ENCODE results near the gene CTSF.
"Not testable (repeated sequence)": the region's sequence is repeated elsewhere in the genome, so short reads cannot be mapped to it uniquely, and the experiment has no call there.

Gene CTSF

DNA sequence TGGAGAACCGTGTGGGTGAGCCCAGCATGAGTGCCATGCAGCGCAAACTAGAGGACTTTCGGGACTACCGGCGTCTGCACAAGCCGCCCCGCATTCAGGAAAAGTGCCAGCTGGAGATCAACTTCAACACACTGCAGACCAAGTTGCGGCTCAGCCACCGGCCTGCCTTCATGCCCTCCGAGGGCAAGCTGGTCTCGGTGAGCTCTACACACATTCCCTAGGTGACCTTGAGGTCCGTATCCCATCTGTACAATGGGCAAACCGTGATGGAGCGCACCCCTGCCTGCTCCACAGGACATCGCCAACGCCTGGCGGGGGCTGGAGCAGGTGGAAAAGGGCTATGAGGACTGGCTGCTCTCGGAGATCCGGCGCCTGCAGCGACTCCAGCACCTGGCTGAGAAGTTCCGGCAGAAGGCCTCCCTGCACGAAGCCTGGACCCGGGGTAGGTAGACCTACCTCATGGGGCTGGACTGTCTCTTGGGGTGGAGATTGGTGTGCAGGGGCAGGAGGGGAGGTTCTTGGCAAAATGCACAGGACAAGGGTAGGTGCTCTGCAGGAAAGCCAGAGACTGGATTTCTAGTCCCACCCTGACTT is 10.6 kb downstream of the CTSF start:
- H3K27me3 Mint-ChIP-seq = peaks cover 22% of the 10 kb centered on the region
- no peak overlapping the region for H3K4me3 Mint-ChIP-seq

DNA sequence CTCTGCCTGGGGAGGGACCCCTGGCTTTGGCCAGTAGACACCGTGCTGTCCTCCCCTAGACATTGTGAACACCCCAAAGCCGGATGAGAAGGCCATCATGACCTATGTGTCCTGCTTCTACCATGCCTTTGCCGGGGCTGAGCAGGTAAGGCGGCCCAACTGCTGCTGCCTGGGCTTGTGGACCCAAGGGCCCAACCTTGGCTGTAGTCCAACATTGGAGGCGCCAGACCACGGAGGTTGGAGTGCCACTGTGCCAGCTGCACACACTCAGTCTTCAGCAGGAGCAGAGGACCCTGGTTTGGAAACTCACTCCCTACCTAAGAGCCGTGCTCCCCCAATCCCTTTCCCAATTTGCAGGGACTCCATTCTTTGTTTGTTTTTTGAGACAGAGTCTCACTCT is 12.3 kb downstream of the CTSF start:
- ATAC-seq = no peak
- H3K4me1 Mint-ChIP-seq = peaks cover 6% of the 10 kb centered on the region

More for the DNA sequence above, 10.6 kb downstream of the CTSF start:
- no peak for DNase-seq
- peaks cover 6% of the 10 kb centered on the region for H3K4me1 Mint-ChIP-seq
- no peaks in the 10 kb centered on the region for H3K9me3 Mint-ChIP-seq
- H3K36me3 Mint-ChIP-seq (ENCODE audit: low read depth) = no peaks in the 10 kb centered on the region
- ATAC-seq = no peak
- H3K27ac Mint-ChIP-seq = no peak overlapping the region

DNA sequence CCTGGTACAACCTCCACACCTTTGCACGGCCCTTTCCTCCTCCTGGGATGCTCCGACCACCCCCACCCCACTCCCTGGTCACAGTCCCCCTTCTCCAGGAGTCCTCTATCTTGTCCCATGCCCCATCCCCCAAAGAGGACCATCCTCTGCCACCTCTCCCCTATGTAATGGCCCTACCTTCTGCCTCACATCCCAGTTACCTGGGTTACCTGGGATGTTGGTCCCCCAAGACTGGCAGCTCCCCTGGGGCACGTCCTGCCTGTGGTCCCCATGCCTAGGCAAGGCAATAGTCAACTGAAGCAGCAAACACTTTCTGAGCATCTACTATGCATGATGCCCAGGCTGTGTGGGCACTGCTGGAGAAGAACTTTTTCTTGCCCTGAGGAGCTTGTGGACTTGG is 13.0 kb downstream of the CTSF start:
- no peak for ATAC-seq
- H3K4me3 Mint-ChIP-seq = no peak overlapping the region
- no peaks in the 10 kb centered on the region for H3K36me3 Mint-ChIP-seq (ENCODE audit: low read depth)
- no peak for DNase-seq
- H3K27me3 Mint-ChIP-seq = peaks cover 20% of the 10 kb centered on the region
- H3K27ac Mint-ChIP-seq = no peak overlapping the region
- H3K4me1 Mint-ChIP-seq = peaks cover 6% of the 10 kb centered on the region
- H3K9me3 Mint-ChIP-seq = no peaks in the 10 kb centered on the region

More for the DNA sequence above, 12.3 kb downstream of the CTSF start:
- no peaks in the 10 kb centered on the region for H3K9me3 Mint-ChIP-seq
- no peak overlapping the region for H3K27ac Mint-ChIP-seq
- no peak overlapping the region for H3K4me3 Mint-ChIP-seq
- H3K36me3 Mint-ChIP-seq (ENCODE audit: low read depth) = no peaks in the 10 kb centered on the region
- peaks cover 22% of the 10 kb centered on the region for H3K27me3 Mint-ChIP-seq
- DNase-seq = no peak

DNA sequence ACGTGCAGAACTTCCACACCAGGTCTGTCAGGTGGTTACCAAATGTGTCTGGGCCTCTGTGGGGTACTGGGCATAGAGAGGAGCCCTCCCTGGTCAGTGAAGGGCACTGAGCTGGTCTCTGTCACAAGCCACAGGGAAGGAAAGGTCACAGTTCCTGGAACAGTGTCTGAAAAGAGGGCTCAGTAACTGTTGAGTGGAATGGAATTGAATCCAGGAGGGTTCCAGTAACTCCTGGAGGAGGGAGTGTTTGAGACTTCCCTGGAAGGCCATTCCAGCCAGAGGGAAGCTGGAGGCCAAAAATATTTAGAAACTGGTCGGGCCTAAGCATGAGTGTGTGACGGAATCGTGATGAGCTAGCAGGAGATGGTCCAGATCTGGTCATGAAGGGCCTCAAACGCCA is 13.8 kb downstream of the CTSF start:
- DNase-seq (no peak), ATAC-seq (no peak)
- H3K4me1 Mint-ChIP-seq = peaks cover 6% of the 10 kb centered on the region
- H3K4me3 Mint-ChIP-seq = no peak overlapping the region
- H3K27me3 Mint-ChIP-seq = peaks cover 20% of the 10 kb centered on the region
- no peaks in the 10 kb centered on the region for H3K36me3 Mint-ChIP-seq (ENCODE audit: low read depth)
- no peak overlapping the region for H3K27ac Mint-ChIP-seq
- H3K9me3 Mint-ChIP-seq = no peaks in the 10 kb centered on the region

DNA sequence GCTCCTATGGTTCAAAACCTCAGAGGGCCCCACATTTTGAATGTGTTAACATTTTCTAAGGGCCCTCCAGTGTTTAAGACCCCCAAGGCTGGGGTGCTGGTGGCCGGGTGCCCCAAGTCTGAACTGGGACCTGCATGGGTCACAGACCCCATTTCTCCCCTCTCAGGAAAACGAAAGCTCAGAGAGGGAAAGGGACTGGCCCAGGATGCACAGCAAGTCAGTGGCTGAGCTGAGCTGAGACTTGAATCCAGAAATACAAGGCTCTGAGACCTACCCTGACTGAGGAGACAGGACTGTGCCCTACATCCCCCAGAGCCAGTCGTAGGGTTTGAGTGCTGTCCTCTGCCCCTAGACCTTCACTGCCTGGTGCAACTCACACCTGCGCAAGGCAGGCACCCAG is 17.5 kb downstream of the CTSF start:
- DNase-seq (no peak), ATAC-seq (no peak)
- Mint-ChIP-seq H3K4me1 (peaks cover 2% of the 10 kb centered on the region), H3K36me3 (ENCODE audit: low read depth) (no peaks in the 10 kb centered on the region), H3K27me3 (no peaks in the 10 kb centered on the region), H3K9me3 (no peaks in the 10 kb centered on the region), H3K27ac (no peak overlapping the region), H3K4me3 (no peak overlapping the region)

DNA sequence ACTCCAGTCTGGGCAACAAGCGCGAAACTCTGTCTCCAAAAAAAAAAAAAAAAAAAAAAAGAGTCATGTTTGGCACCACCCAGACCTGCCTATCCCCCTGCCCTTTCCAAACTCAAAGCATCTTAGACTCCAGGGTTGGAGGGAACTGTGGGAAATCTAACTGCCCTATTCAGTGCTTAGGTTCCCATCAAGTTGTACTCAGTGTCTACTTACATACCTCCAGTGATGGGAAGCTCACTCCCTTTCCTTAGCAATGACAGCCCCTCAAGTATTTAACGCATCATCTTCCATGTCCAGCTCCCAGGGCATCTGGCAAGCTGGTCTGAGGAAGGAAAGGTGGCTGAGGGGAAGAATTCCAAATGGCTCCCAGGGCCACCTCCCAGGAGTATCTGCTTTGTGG is 18.7 kb downstream of the CTSF start:
- Mint-ChIP-seq H3K9me3 (no peaks in the 10 kb centered on the region), H3K27ac (no peak overlapping the region), H3K36me3 (ENCODE audit: low read depth) (no peaks in the 10 kb centered on the region), H3K27me3 (no peaks in the 10 kb centered on the region), H3K4me3 (no peak overlapping the region), H3K4me1 (peaks cover 6% of the 10 kb centered on the region)
- no peak for DNase-seq
- ATAC-seq = no peak

DNA sequence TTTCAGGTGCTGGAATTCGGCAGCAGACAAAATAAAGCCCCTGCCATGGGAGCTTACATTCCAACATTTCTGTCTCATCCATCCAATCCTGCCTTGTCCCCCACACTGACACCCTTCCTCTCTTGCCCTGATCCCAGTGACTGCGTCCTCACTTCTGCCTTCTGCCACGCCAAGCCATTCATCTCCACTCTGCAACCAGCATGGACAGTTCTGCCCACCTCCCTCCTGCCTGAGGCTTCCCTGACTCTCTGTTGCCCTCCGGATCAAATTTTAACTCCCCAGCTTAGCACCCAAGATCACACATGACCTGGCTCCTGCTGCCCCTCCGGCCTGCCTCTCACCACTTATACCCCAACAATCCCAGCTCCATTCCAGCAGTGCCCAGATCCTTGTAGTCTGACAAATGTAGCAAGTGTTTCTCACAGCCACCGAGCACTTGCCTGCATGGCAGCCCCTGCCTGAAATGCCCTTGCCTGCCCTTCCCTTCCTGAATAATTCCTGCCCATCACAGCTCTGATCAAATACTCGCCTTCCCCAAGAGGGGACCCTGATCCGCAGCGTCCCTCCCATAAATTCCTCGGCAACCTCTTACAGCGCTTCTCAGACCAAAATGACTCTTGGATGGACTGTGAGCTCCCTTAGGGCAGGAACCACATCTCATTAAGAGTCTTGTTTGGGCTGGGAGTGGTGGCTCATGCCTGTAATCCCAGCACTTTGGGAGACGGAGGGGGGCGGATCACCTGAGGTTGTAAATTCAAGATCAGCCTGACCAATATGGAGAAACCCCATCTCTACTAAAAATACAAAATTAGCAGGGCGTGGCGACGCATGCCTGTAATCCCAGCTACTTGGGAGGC is 19.4 kb downstream of the CTSF start:
- Mint-ChIP-seq H3K36me3 (ENCODE audit: low read depth) (no peaks in the 10 kb centered on the region), H3K27ac (no peak overlapping the region), H3K4me1 (peaks cover 11% of the 10 kb centered on the region), H3K4me3 (no peak overlapping the region), H3K27me3 (no peaks in the 10 kb centered on the region), H3K9me3 (no peaks in the 10 kb centered on the region)
- ATAC-seq = no peak
- no peak for DNase-seq

DNA sequence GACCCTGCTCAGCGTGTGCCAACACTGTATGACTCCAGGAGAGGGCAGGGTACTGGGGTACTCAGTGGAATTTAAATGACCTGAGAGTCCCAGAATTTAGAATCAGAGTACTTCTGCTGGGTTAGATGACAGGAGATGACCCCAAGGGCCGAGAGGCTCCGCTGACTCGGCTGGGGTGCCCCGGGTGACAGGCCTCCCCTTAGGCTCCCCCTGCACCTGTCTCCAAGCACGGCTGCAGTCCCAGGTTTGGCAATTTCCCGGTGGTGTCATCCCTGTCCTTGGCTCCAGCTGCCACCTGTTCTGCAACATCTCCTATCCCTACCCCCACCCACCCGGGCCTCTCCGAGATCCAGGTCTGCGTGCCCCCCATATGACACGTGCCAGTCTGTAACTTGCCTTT is 20.4 kb downstream of the CTSF start:
- no peak overlapping the region for H3K27ac Mint-ChIP-seq
- H3K36me3 Mint-ChIP-seq (ENCODE audit: low read depth) = no peaks in the 10 kb centered on the region
- H3K27me3 Mint-ChIP-seq = no peaks in the 10 kb centered on the region
- no peak for ATAC-seq
- DNase-seq = no peak
- no peaks in the 10 kb centered on the region for H3K9me3 Mint-ChIP-seq
- no peak overlapping the region for H3K4me3 Mint-ChIP-seq
- H3K4me1 Mint-ChIP-seq = peaks cover 19% of the 10 kb centered on the region

DNA sequence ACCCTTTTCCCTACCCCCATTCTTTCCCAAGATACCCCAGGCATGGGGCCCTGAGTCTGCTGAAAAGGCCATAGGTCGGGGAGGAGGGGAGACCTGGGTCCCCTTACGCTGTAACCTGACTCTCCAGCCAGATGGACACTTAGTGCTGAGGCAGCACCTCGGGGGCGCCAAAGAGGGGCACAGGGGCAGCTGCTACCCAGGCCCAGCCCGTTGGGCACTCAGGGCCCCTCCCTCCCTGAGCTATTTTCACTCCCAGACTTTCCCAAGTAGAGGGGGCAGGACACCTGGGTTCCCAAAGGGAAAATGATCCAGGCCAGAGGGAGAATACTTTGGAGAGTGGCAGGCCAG is 20.8 kb downstream of the CTSF start:
- peaks cover 20% of the 10 kb centered on the region for H3K4me1 Mint-ChIP-seq
- DNase-seq (no peak), ATAC-seq (no peak)
- no peaks in the 10 kb centered on the region for H3K36me3 Mint-ChIP-seq (ENCODE audit: low read depth)
- no peak overlapping the region for H3K27ac Mint-ChIP-seq
- no peaks in the 10 kb centered on the region for H3K9me3 Mint-ChIP-seq
- H3K27me3 Mint-ChIP-seq = no peaks in the 10 kb centered on the region
- no peak overlapping the region for H3K4me3 Mint-ChIP-seq

DNA sequence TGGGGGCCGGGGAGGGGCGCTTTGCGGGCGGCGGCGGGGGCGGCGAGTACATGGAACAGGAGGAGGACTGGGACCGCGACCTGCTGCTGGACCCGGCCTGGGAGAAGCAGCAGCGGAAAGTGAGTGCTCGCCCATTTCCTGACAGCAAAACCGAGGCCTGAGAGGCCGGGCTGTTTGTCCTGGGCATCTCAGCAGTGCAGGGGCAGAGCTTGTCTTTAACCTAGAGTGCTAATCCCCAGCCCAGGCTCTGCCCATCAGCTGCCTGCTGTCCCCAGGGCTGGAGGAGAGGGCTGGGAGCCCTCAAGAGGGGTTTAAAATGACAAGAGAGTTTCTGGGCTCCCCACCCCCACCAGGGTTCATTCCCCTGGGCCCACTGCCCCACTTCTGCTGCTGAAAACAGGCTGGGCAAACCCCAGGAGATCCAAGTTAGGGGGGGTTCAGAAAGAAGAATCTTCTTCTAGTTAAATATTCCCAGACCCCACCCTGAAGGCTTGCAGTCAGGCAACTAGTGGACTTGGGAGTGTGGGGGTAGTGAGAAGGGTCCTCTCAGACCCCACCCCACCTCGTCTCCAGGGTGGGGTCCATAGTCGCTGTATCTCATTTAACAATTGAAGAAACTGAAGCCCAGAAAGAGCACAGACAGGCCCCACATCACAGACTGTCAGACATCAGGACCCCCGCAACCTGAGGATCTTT is 21.3 kb downstream of the CTSF start:
- ATAC-seq (no peak), DNase-seq (no peak)
- no peaks in the 10 kb centered on the region for H3K9me3 Mint-ChIP-seq
- peaks cover 23% of the 10 kb centered on the region for H3K4me1 Mint-ChIP-seq
- peak overlapping the region; percentile 88 for H3K4me3 Mint-ChIP-seq
- no peaks in the 10 kb centered on the region for H3K27me3 Mint-ChIP-seq
- H3K27ac Mint-ChIP-seq = no peak overlapping the region
- no peaks in the 10 kb centered on the region for H3K36me3 Mint-ChIP-seq (ENCODE audit: low read depth)

DNA sequence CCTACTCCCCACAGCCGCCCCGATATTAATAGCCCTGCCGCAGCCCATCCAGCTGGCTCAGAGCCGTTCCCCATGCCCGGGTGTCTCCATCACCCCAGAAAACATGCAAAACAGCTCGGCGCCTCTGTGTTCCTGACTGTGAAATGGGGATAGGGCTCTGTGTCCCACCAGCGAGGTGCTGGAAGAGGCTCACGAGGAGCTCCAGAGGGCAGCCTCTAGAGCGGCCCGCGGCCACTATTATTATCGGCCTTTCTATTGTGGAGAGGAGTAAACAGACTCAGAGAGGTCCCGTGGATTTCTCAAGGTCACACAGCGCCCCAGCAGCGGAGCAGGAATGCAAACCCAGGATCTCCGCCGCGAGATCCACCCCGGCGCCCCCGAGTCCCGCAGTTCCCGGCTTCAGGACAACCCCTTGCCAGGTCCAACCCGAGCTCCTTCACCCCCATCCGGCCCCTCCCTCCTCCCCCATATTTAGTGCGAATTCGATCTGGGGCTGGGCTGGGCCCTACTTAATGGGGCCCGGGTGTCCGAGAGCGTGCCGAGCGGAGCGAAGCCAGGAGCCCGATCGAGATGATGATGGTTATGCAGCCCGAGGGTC is 21.9 kb downstream of the CTSF start, which contains the start of gene ACTN3:
Gene ACTN3 (plus strand): TSS at position 536 of the 598 bp plus-strand sequence. CDS start 35 bp downstream, at position 571.
- Mint-ChIP-seq H3K4me1 (peaks cover 23% of the 10 kb centered on the region), H3K27me3 (no peaks in the 10 kb centered on the region), H3K36me3 (ENCODE audit: low read depth) (peaks cover 4% of the 10 kb centered on the region), H3K4me3 (peak within 1 kb of the TSS; percentile 88), H3K27ac (peak within 1 kb of the TSS; percentile 69), H3K9me3 (no peaks in the 10 kb centered on the region)
- peak; percentile 22 for DNase-seq
- ATAC-seq = no peak

DNA sequence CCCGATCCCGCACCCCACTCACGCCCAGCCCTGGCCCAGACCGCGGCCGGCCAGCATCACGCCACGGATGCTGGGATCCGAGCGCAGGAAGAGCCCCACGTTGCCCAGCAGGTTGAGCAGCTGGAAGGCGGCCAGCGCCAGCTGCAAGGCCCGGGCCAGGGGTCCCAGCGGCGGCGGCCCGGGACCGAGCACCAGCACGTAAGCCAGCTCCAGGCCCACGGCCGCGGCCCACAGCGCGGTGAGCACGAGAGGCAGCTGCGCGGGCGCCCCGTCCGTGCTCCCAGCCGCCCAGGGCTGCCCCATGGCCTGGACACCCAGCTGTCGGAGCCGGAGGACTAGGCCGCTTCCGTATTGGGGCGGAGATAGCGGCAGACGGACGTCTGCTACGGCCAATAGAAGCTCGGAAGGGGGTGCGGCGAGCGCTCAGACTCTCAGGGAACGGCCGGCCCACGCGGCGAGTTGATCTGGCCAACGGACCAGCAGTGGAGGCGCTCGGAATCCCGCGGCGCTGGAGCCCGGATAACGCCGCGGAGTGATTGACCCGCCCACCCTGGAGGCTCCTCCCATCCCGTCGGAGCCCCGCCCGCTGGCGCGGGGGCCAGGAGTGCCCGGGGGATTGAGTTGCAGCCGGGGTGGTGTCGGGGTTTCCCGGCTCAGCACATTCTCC is 22.6 kb downstream of the CTSF start, which contains the start of gene ZDHHC24:
Gene ZDHHC24 (minus strand): TSS at position 348 of the 667 bp plus-strand sequence. CDS start 45 bp downstream, at position 303.
- ATAC-seq = peak; percentile 96
- Mint-ChIP-seq H3K36me3 (ENCODE audit: low read depth) (peaks cover 4% of the 10 kb centered on the region), H3K27ac (peak within 1 kb of the TSS; percentile 86)

DNA sequence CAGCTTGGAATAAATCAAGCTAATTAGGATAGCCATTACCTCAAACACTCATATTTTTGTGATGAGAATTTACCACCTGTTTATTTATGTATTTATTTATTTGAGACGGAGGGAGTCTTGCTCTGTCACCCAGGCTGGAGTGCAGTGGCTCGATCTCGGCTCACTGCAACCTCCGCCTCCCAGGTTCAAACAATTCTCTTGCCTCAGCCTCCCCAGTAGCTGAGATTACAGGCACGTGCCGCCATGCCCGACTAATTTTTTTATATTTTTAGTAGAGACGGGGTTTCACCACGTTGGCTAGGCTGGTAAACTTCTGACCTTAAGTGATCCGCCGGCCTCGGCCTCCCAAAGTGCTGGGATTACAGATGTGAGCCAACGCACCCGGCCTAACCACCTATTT is 23.5 kb downstream of the CTSF start:
- not testable (repeated sequence) for ATAC-seq; H3K36me3 Mint-ChIP-seq (ENCODE audit: low read depth); H3K9me3 Mint-ChIP-seq; DNase-seq; H3K27me3 Mint-ChIP-seq
- Mint-ChIP-seq H3K4me1 (peaks cover 23% of the 10 kb centered on the region), H3K27ac (peak overlapping the region; percentile 86), H3K4me3 (peak overlapping the region; percentile 88)

More for the DNA sequence above, 22.6 kb downstream of the CTSF start, which contains the start of gene ZDHHC24:
- peaks cover 23% of the 10 kb centered on the region for H3K4me1 Mint-ChIP-seq
- peak within 1 kb of the TSS; percentile 88 for H3K4me3 Mint-ChIP-seq
- DNase-seq = peak; percentile 94
- H3K27me3 Mint-ChIP-seq = no peaks in the 10 kb centered on the region
- H3K9me3 Mint-ChIP-seq = no peaks in the 10 kb centered on the region
